ENCODE data around the gene KAT8.

DNA sequence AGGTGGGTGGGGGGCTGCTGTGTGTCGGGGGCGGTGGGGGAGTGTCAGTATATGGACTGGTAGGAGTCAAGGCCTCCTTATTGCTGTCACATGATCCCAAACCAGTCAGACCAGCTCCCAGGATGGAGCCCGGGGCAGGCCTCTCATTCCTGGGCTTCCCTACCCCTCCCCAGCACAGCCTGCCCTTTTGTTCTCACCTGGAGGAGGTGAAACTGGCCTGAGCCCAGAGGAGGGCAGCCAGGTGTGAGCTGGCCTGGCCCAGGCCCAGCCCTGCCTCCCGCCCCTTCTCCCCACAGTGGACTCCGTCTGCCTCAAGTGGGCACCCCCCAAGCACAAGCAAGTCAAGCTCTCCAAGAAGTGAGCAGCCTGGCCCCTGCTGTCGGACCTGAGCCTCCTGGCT, 13.4 kb downstream of the KAT8 start:
- TF ChIP-seq POLR2AphosphoS5 (IDR thresholded peaks at IDR 0.05; ENCODE audit: low read depth, low read length) = no peak
- TF ChIP-seq POLR2A (IDR thresholded peaks at IDR 0.05; ENCODE audit: low read depth, low read length) = no peak
- no peak for TF ChIP-seq TAF1 (IDR thresholded peaks at IDR 0.05; ENCODE audit: low read depth, low read length)
- no peak for TF ChIP-seq POU2F2 (IDR thresholded peaks at IDR 0.05; ENCODE audit: low read depth, low read length)

All from GM12891 (cell line).